ENCODE data around the gene MTMR4.
"Not testable (repeated sequence)": the region's sequence is repeated elsewhere in the genome, so short reads cannot be mapped to it uniquely, and the experiment has no call there.

Gene MTMR4

DNA sequence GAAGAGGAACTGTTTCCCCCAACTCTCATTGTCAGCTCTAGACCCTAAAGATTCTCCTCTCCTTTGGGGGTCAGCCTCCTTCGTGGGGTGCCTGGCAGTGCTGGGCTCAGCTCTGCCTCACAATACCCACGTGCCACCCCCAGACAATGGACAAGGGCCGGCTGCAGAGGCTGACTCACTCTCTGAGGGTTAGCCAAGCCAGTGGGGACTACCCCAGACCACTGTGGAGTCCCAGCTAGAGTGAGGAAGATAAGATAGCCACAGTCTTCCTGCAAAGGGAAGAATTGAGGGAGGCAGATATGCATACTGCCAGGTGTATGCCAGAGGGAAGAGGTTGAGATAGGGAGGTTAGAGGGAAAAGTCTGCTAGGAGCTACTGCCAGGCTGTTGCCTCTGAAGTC is 13.5 kb upstream of the MTMR4 start:
- DNase-seq (ENCODE audit: low read depth, low spot score): no peak
- no peak overlapping the region for H3K27ac ChIP-seq

DNA sequence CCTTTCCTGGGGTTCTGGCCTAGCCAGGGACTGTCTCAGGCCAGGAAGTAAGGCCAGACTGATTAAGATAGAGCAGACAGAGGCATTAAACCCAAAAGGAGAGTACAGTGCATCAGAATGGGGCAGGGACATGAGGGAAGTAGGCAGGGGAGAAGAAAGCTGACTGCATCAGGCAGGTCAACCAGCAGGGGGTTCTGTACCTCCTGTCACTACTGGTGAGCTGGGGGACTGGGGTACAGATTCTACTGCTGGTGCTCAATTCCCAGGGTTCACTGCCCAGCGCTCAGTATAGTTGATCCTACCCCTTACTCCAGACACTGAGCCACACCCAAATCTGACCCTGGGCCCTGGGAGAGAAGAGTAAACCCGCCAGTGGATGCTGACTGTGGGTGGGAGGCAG is 12.9 kb upstream of the MTMR4 start:
- DNase-seq (ENCODE audit: low read depth, low spot score): no peak
- no peak overlapping the region for H3K27ac ChIP-seq

DNA sequence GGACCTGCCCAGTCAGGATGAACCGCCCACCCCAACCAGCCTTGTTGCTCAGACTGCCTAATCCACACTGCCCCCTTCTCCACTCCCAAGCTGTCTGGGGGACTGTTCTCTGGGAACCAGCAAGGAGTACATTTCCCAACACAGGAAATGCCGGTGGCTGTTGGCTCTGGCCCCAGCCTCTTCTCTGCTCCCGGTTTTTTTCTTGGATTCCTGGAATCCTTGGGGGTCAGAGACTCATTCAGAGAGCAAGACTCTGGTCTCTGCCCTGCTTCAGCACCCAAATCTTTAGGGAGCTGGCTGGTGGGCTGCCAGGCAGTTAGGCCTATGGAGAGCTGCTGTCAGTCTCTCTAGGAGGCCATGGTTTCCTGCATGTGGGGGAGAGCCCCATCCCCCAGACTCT is 10.8 kb upstream of the MTMR4 start:
- peak overlapping the region; percentile 40 for H3K27ac ChIP-seq
- no peak for DNase-seq (ENCODE audit: low read depth, low spot score)

DNA sequence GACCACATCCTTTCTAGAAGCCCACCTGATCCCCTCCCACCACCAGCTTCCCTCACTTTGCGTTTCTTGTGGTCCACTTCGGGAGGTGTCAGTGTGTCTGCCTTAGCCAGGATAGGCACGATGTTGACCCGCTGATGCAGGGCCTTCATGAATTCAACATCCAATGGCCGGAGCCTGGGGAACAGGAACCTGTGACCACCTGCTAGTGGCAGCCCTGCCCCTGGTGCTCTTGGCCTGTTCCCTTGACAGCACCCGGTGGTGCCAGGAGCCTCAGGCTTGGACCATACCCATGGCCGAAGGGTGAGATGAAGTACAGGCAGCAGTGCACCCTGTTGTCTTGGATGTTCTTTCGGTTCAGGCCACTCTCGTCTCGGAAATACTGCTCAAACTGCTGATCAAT is 7.2 kb upstream of the MTMR4 start:
- no peak overlapping the region for H3K27ac ChIP-seq
- DNase-seq (ENCODE audit: low read depth, low spot score): no peak

DNA sequence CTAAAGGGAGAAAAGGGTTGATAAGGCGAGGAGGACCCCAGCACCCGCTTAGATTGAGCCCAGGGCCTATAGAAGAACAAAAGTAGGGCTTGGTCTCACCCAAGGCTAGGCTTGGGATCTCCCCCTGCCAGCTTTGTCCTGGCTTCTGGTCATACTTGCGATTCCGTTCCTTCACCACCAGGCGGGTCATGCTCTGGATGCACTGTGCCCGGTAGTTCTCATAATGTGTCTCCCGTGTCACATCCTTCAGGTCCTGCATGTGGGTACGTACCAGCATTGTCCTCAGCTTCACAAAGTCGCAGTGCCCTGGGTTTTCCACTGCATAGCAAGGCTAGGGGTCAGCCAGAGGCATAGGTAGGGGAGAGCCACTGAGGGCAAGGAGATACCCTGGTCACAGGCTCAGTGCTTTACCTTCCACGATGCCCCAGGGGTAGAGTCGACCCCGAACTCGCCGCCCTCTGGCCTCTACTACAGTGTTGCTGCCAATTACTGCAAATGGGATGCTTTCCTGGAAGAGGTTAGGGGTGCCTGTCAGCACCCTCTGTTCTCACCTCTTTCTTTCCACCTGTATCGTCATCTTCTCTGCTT is 6.5 kb upstream of the MTMR4 start:
- DNase-seq (ENCODE audit: low read depth, low spot score): no peak
- H3K27ac ChIP-seq: no peak overlapping the region

DNA sequence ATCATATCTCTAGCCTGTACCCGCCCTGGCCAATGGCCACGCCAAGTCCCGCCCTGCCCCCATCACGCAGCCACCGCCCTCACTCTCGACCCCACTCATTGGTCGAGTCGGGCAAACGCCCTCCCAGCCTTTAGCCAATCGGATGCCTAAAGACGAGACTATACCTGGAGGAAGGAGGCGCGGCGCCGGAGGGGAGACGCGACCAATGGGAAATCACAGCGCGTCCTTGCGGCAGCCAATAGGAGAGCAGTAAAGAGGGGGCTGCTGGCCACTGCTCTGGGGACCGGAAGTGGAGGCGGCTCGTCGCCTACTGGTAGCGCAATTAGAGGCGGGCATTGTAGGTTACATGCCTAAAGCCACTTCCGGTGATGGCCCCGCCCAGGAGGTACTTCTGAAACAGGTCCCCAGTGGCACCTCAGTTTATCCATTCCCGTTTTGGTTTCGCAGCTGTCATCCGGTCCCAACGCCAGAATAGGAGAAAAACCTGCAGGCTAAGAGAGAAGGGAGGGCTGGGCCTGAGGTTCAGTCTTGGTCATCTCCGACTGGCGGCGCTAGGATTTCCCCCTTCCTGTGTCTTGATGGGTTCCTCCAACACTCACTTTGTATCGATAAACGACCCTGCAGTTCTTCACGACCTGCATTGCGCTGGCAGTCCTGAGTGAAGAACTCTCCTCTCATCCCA is 3.6 kb upstream of the MTMR4 start:
- DNase-seq (ENCODE audit: low read depth, low spot score): peak; percentile 99
- H3K27ac ChIP-seq: peak overlapping the region; percentile 93

DNA sequence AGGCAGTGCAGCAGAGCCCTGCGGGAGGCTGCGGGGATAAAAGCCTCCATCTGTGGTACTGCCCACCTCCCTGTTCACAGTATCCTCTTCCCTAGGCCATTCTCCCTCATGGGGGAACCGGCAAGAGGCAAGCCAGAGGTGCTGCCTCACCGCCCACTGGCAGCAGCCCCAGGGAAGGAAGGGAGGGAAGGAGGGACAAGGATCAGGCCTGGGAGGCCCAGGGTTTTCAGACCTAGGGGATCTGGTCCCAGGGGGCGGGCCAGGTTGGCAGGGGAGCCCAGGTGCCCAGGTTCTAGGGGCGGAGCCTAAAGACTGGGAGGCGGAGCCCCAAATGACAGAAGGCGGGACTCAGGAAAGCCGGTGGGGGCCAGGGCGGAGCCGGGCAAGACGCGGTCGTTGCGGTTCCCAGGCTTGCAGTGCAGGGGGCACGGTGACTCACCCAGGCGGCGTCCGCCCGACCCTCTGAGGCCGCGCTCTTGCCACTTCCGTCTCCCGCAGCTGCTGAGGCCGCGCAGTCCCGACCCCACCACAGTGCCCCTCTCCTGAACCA is 3.0 kb upstream of the MTMR4 start:
- H3K27ac ChIP-seq: peak overlapping the region; percentile 93
- DNase-seq (ENCODE audit: low read depth, low spot score): no peak

DNA sequence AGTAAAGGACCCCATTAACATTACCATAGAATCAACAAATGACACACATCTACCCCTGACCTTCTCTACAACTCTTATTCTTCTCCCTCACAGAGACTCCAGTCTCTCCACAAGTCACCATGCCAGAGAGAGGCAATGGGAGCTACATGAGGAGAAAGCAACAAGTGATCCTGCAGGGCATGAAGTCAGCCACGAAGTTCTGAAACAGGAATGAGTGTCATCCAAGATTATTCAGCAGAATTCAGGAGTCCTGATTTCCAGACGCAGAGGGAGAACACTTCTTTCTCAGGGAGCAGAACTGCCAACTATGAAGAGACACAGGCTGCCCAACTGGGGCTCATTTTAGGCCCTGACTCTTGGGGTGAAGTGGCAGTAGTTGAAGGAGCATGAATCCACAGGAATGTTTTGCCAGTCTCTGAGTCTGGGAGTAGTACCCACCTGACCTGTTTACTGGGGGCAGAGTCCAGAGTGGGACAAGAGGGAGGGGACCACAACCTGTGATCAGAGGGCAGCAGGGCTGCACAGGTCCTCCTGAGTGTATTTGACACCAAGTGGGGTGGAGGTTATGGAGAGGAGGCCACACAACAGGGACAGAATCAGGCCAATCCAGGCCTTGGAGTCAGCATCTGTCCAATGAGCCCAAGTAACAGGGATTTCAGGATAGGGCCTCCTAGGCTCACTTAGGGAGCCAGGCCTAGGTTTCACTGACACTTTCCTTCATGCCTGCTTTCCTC is 2.4 kb upstream of the MTMR4 start:
- H3K27ac ChIP-seq: peak overlapping the region; percentile 93
- no peak for DNase-seq (ENCODE audit: low read depth, low spot score)

DNA sequence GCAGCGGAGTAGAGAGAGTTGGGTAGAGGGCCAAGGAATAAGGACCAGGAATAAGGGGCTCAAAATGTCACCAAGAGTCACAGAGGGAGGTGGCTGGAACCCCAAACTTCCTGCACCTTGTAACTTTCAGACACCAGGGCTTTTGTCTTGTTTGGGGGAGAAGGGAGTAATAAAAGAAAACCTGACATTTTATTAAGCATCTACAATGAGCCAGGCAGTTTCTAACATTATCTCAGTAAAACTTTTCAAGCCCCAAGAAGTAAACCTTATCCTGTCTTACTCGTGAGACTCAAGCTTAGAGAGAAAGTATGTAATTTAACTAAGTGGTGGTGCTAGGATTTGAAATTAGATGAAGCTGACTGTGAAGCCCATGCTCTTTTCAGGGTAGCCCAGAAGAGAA is 848 bp upstream of the MTMR4 start:
- no peak for DNase-seq (ENCODE audit: low read depth, low spot score)
- no peak overlapping the region for H3K27ac ChIP-seq

DNA sequence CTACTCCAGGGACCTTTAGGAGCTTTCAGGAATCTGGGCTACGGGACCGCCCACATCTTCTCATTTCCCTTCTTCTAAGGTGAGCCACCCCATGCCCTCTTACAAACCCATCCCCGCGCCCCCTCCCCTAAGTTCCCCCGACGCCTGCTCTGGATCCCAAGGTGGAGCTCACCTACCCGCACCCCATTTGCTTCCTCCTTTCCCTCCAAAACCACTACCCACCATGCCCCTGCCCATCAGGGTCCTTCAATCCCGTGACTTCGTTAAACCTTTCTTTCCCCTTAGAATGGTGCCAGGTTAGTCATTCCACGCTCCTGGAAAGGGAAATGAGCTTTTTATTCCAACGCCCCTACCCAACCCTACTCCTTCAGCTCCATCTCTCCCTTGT is 326 bp upstream of the MTMR4 start:
- DNase-seq (ENCODE audit: low read depth, low spot score): no peak
- H3K27ac ChIP-seq: no peak overlapping the region

DNA sequence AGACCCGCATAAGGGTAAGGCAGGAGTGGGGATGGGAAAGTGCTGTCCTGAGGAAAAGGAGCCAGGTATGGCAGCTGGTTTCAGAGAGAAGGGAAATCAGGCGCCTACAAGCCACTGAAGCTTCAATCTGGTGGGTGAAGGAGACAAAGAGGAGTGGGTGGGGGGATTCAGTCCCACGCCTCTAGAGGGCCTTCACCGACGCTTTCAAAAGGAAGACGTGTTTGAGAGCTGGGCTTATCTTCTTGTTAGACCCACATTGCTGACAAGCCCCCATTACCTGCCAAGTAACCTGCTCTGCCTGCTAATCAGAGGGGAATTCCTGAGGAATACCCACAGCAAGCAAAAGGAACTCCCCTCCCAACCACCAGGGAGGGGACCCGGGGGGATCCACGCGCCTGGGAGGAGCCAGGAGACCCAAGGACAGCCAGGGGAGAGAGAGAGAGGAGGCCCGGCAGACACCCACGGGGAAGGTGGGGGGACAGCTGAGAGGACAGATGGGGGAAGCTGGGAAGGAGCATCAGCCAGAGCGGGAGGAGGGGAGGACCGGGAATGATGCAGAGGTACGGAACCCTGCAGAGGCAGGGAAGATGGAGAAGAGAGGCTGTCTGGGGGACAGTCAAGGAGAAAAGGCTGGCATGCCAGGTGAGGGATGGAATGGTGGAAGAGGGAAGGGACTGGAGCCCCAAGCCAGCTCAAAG is 1.0 kb downstream of the MTMR4 start:
- no peak for DNase-seq (ENCODE audit: low read depth, low spot score)
- H3K27ac ChIP-seq: no peak overlapping the region

DNA sequence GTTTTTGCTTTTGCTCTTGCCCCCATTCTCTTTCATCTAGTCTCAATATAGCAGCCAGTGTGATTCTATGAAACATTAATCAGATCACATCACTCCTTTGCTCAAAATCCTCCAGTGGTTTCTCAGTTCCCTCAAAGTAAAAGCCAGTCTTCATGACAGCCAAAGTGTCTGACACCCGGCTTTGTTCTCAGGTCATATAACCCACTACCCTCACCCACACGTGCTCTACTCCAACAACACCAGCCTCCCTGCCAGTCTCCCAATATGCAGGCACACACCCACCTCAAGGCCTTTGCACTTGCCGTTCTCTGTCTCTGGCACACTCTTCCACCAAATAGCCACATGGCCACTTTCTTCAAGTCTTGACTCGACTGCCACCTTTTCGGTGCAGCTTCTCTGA is 4.4 kb downstream of the MTMR4 start:
- no peak for DNase-seq (ENCODE audit: low read depth, low spot score)
- no peak overlapping the region for H3K27ac ChIP-seq

DNA sequence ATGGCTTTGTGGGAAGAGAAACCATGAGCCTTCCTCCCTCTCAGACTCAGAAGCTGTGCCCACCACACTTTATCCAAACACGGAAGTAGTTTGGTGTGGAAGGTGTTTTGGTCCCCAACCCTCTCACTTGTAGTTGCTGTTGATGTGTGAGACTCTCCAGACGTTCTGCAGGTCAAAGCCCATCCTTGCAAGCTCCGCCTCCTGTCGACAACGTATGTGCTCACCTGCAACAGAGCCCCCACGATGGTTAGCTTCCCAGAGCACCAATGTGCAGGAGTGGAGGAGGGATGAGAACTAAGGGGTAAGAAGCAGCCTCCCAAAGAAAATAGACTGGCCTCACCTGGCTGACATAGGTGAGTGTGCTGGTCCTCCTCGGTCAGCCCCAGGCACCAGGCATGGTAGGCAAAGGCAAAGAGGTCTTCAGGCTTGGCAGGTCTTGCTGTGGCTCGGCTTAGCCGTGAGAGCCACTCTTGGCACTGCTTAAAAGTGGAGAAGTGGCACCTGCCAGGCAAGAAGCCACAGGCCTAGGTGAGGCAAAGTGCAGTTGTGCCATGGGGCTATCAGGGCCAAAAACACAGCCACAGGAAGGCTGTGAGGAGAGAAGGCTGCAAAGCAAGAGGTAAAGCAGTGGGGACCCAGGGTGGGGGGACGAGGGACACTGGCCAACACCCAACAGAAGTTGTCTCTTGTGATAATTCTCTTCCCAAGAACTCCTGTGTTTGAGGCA is 5.9 kb downstream of the MTMR4 start:
- H3K27ac ChIP-seq: no peak overlapping the region
- no peak for DNase-seq (ENCODE audit: low read depth, low spot score)

DNA sequence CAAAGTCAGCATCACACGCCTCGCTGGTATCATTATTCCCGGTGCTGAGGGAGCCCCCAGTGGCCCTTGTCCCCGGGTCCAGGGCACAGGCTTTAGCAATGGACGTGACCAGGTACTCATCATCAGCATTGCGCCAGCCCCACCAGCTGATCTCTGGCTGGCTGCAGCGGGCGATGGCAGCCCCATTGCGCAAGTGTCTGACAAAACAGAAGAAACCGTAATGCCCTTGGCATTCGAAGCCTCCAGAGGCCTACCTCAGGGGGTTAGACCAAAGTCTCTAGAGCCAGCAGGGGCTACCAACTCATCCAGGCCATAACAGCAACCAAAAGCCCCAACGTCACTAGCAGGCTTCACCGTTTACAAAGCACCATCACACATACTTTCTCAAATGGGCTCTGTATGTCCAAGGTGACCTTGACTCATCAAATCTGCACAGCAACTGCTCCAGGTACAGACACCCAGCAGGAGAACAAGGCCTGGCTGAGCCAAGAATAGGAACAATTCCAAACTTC is 7.3 kb downstream of the MTMR4 start:
- no peak for DNase-seq (ENCODE audit: low read depth, low spot score)
- H3K27ac ChIP-seq: no peak overlapping the region

DNA sequence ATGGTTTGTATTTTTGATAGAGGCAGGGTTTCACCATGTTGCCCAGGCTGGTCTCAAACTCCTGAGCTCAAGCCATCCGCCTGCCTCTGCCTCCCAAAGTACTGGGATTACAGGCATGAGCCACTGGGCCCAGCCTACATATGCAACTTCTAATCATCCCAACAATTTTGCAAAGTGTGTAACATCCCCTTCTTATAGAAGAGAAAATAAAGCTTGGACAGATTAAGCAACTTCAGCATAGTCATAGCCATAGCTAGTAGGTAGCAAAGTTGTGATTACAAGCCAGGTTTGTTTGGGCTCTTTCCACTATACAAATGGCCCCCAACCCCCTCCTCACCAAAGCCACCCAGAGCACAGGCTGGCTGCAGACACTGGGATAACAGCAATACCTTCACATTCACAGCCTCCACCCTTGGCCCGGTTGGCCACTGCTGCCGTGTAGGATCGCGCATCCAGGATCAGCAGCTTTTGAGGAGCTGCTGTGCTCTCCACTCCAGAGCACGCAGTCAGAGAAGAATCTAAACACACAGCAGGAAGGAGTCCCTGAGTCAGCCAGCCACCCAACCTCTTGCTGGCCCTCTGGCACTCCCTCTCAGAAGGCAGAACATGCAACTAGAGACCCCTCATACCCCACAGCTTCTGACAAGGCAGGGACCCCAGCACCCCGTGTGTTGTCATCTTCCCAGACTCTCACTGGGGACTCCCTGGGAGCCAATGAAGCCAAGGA is 7.9 kb downstream of the MTMR4 start:
- H3K27ac ChIP-seq: no peak overlapping the region
- DNase-seq (ENCODE audit: low read depth, low spot score): no peak

DNA sequence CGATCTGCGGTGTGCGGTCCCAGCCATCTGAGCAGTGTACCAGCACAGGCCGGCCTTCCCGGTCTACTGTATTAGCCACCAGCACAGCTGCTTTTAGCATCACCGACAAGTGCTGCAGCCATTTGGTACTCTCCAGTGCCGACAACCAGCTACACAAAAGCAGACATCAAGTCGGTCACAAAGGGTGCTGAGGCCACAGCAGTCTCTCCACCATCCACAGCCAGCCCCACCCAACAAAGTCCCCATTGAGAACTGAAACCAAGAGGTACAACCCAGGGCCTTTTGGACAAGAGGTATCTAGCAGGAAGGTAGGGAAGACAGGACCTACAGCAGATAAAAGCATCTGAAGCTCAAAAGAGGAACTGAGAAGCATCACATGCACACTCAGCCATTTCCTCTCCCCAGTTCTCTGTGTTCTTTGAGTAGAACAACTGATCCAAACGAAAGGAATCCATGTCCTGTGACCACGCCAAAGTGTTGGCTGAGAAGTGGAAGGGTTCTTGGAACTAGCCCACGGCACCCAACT is 9.5 kb downstream of the MTMR4 start:
- H3K27ac ChIP-seq: no peak overlapping the region
- DNase-seq (ENCODE audit: low read depth, low spot score): no peak

DNA sequence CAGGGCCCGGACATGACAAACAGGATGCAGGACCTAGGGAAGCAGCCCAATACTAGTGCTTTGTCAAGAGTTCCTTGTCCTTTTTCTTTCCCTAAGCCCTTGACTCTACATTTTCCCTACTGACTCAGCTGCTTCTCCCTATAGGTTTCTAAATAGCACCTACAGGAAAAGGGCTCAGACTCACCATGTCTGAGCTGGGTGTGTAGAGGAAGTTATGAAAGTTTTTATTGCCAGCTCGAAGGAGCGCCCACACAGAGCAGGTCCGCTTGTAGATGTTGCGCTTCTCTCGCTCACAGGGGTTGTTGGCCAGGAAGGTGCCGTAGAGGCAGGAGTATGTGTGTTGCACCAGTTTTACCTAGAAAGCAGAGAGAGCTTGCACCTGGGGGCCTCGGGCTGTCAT is 10.6 kb downstream of the MTMR4 start:
- DNase-seq (ENCODE audit: low read depth, low spot score): no peak
- H3K27ac ChIP-seq: no peak overlapping the region

DNA sequence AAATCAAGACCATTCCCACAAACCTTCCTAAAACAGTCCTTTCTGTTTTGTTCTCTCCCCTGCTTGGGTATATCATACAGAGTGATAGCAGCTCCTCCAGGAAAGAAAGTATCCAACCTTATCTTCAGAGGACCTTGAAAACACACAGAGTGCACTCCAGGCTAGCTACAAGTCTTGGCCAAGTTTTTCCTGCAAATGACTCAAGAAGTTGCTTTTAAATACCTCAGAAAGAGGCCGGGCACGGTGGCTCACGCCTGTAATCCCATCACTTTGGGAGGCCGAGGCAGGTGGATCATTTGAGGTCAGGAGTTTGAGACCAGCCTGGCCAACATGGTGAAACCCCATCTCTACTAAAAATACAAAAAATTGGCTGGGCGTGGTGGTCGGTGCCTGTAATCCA is 11.3 kb downstream of the MTMR4 start:
- not testable (repeated sequence) for DNase-seq (ENCODE audit: low read depth, low spot score); H3K27ac ChIP-seq

DNA sequence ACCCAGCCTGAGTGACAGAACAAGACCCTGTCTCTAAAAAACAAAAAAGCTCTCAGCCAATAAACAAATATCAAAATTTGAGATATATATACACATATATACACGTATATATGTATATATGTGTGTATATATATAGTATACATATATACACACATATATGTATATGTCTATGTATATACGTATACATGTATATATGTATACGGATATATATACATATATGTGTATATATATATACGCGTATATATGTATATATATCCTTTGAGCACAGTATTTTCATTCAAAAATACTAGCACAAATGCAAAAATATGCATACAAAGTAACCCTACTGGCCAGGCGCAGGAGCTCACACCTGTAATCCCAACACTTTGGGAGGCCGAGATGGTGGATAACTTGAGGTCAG is 13.0 kb downstream of the MTMR4 start:
- DNase-seq (ENCODE audit: low read depth, low spot score): no peak
- no peak overlapping the region for H3K27ac ChIP-seq
